GM12878 (cell line): Measurements from ENCODE around the gene IL1RAP. TPM values are rescaled to one million over a fixed set of nuclear protein-coding genes. Genes with fewer than 3 reads are reported as not detected.

ENCODE experiments used
- NBN ChIP-seq: fragments of 450-650 bp; IDR thresholded peaks from 2 replicates; pipeline ENCODE4 v1.6.1; 2016
- NRF1 ChIP-seq: conservative IDR thresholded peaks from 2 replicates; pipeline ENCODE4 v1.6.1; 2011; ENCODE audit warnings: mild to moderate bottlenecking, low read depth, low read length, improper control_type of control experiment
- RAD51 ChIP-seq: fragments of 450-650 bp; IDR thresholded peaks from 2 replicates; pipeline ENCODE4 v1.6.1; 2016; ENCODE audit warnings: moderate library complexity, mild to moderate bottlenecking, inconsistent platforms
- ZNF592 ChIP-seq: fragments of 450-650 bp; IDR thresholded peaks from 2 replicates; pipeline ENCODE4 v1.6.1; 2017; ENCODE audit warnings: mild to moderate bottlenecking, moderate library complexity
- polyA plus RNA-seq, 11 experiments: library from polyadenylated mRNA; depleted of rRNA in 4 of 11; unstranded in 6 of 11; stranded (reverse) in 5 of 11; fragments of >200 nt; fragmentation: Nextera tagmentation in 4 of 11; fragmentation: Illumina TruSeq in 1 of 11; extraction: Ambion mirVana in 4 of 11; extraction: Trizol in 1 of 11; gene quantifications; 1 replicate in 1 of 11; 2 replicates in 10 of 11; pipeline versions ENCODE4 v1.2.1 to v1.2.3, GENCODE V29; 2011 to 2016; ENCODE audit warnings: inconsistent platforms in 2 of 11, missing spikeins in 2 of 11, low read depth in 1 of 11
- total RNA-seq, 4 experiments: library from RNA; depleted of rRNA in 3 of 4; stranded (reverse); fragments of >200 nt in 3 of 4; fragmentation: Illumina TruSeq in 1 of 4; extraction: Trizol in 1 of 4; gene quantifications; 2 replicates each; pipeline versions ENCODE4 v1.2.1 to v1.2.3, GENCODE V29; 2013 to 2021
- TF ChIP-seq, protein P1 (sequence below): fragments of 450-650 bp; IDR thresholded peaks from 2 replicates; pipeline ENCODE4 v1.6.1; 2017; ENCODE audit warnings: mild to moderate bottlenecking
- TF ChIP-seq, protein P2 (sequence below): fragments of 450-650 bp; conservative IDR thresholded peaks from 2 replicates; pipeline ENCODE4 v1.6.1; 2017; ENCODE audit warnings: mild to moderate bottlenecking, moderate library complexity
- TF ChIP-seq, protein P3 (sequence below): IDR thresholded peaks from 2 replicates; pipeline ENCODE4 v1.6.1; 2011; ENCODE audit warnings: low read depth, low read length, improper control_type of control experiment, borderline replicate concordance
- TF ChIP-seq, protein P4 (sequence below): fragments of 450-650 bp; IDR thresholded peaks from 2 replicates; pipeline ENCODE4 v1.6.1; 2018; ENCODE audit warnings: borderline replicate concordance, mild to moderate bottlenecking; ENCODE audit not compliant: partially characterized antibody

The IL1RAP gene
- total and polyA plus RNA-seq, 10 of the 15 experiments (the other 5 are each of a cell fraction or from before 2014, with no cell fraction given), result 0.17 to 1.0 (median 0.44) TPM; not detected in 1

GRCh38 chr3:190519886-190520285 lies 6.0 kb downstream of the IL1RAP start (continued):
- TF ChIP-seq ZNF592 (no peak), NRF1 (no peak), RAD51 (no peak), NBN (no peak)
- TF ChIP-seq, protein P1, sequence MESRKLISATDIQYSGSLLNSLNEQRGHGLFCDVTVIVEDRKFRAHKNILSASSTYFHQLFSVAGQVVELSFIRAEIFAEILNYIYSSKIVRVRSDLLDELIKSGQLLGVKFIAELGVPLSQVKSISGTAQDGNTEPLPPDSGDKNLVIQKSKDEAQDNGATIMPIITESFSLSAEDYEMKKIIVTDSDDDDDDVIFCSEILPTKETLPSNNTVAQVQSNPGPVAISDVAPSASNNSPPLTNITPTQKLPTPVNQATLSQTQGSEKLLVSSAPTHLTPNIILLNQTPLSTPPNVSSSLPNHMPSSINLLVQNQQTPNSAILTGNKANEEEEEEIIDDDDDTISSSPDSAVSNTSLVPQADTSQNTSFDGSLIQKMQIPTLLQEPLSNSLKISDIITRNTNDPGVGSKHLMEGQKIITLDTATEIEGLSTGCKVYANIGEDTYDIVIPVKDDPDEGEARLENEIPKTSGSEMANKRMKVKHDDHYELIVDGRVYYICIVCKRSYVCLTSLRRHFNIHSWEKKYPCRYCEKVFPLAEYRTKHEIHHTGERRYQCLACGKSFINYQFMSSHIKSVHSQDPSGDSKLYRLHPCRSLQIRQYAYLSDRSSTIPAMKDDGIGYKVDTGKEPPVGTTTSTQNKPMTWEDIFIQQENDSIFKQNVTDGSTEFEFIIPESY, result no peak
- TF ChIP-seq, protein P2, sequence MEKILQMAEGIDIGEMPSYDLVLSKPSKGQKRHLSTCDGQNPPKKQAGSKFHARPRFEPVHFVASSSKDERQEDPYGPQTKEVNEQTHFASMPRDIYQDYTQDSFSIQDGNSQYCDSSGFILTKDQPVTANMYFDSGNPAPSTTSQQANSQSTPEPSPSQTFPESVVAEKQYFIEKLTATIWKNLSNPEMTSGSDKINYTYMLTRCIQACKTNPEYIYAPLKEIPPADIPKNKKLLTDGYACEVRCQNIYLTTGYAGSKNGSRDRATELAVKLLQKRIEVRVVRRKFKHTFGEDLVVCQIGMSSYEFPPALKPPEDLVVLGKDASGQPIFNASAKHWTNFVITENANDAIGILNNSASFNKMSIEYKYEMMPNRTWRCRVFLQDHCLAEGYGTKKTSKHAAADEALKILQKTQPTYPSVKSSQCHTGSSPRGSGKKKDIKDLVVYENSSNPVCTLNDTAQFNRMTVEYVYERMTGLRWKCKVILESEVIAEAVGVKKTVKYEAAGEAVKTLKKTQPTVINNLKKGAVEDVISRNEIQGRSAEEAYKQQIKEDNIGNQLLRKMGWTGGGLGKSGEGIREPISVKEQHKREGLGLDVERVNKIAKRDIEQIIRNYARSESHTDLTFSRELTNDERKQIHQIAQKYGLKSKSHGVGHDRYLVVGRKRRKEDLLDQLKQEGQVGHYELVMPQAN, result no peak
- TF ChIP-seq, protein P3, sequence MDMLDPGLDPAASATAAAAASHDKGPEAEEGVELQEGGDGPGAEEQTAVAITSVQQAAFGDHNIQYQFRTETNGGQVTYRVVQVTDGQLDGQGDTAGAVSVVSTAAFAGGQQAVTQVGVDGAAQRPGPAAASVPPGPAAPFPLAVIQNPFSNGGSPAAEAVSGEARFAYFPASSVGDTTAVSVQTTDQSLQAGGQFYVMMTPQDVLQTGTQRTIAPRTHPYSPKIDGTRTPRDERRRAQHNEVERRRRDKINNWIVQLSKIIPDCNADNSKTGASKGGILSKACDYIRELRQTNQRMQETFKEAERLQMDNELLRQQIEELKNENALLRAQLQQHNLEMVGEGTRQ, result no peak
- TF ChIP-seq, protein P4, sequence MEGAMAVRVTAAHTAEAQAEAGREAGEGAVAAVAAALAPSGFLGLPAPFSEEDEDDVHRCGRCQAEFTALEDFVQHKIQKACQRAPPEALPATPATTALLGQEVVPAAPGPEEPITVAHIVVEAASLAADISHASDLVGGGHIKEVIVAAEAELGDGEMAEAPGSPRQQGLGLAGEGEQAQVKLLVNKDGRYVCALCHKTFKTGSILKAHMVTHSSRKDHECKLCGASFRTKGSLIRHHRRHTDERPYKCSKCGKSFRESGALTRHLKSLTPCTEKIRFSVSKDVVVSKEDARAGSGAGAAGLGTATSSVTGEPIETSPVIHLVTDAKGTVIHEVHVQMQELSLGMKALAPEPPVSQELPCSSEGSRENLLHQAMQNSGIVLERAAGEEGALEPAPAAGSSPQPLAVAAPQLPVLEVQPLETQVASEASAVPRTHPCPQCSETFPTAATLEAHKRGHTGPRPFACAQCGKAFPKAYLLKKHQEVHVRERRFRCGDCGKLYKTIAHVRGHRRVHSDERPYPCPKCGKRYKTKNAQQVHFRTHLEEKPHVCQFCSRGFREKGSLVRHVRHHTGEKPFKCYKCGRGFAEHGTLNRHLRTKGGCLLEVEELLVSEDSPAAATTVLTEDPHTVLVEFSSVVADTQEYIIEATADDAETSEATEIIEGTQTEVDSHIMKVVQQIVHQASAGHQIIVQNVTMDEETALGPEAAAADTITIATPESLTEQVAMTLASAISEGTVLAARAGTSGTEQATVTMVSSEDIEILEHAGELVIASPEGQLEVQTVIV, result no peak
